K562 (cell line): ENCODE measurements around the gene PHF19. TPM values are rescaled to one million over a fixed set of nuclear protein-coding genes. Genes with fewer than 3 reads are reported as not detected.

Experiments used
- ATAC-seq: fragments of 200-7000 bp; cut with Tn5 transposase; 3 replicates; pipeline ENCODE4 v1.9.1; 2020; ENCODE audit warnings: moderate library complexity
- BruUV-seq: library from RNA; stranded (reverse); fragments of 400-500 nt; replicated peaks from 2 replicates; lab custom pipeline; 2021; lab: Mats Ljungman, UMichigan
- CTCF ChIA-PET: fragments of 300-600 bp; formaldehyde crosslinking; extraction: SDS; loops from one replicate; lab custom pipeline; 2021; ENCODE audit warnings: low intra/inter-chr PET ratio; lab: Yijun Ruan, JAX
- POLR2A ChIA-PET: fragments of 300-600, 350-650 bp; sonication (Branson Sonifier 250); formaldehyde crosslinking; extraction: SDS; loops from one replicate; lab custom pipeline; 2021; ENCODE audit warnings: antibody characterized with exemption, inconsistent platforms; lab: Yijun Ruan, JAX
- DNase-seq, 4 experiments: peaks; one replicate each; pipeline versions ENCODE4 v3.0.0 to v3.0.0-alpha.2; 2011 to 2018; ENCODE audit warnings: low spot score in 3 of 4, mixed read lengths in 3 of 4; ENCODE audit errors: extremely low read depth in 1 of 4
- FAIRE-seq: peaks from 2 replicates; lab custom pipeline; 2011; peaks lifted over from hg19 to GRCh38; lab: Jason Lieb, UNC
- H2AFZ ChIP-seq: 2 replicates; pipeline ENCODE4 v1.6.0; 2011; ENCODE audit warnings: low read depth, low read length, control low read depth, inconsistent platforms
- H3K27ac ChIP-seq: fragments of 200-600 bp; 3 replicates; pipeline ENCODE4 v1.8.0; 2011; ENCODE audit warnings: low read depth, mild to moderate bottlenecking, control low read depth, inconsistent platforms, low read length, moderate library complexity, mixed read lengths; ENCODE audit errors: extremely low read depth
- H3K27me3 ChIP-seq, 2 experiments: fragments of 300-600 bp in 1 of 2; 2 replicates in 1 of 2; 3 replicates in 1 of 2; pipeline versions ENCODE4 v1.6.0 to v1.8.0; 2011; ENCODE audit warnings: inconsistent platforms in 2 of 2, low read length in 2 of 2, mild to moderate bottlenecking in 1 of 2, mixed read lengths in 1 of 2, moderate library complexity in 1 of 2; ENCODE audit not compliant: control insufficient read depth in 2 of 2, insufficient read depth in 2 of 2
- H3K36me3 ChIP-seq: fragments of 300-600 bp; 3 replicates; pipeline ENCODE4 v1.8.0; 2011; ENCODE audit warnings: mild to moderate bottlenecking, low read length, inconsistent platforms; ENCODE audit not compliant: control insufficient read depth, insufficient read depth
- H3K4me1 ChIP-seq, 2 experiments: fragments of 200-600 bp in 1 of 2; replicated peaks in 1 of 2; 2 replicates in 1 of 2; 3 replicates in 1 of 2; pipeline versions ENCODE4 v1.5.1 to v1.8.0; 2011; ENCODE audit warnings: inconsistent platforms in 2 of 2, low read length in 2 of 2, mild to moderate bottlenecking in 1 of 2, mixed read lengths in 1 of 2, moderate library complexity in 1 of 2; ENCODE audit not compliant: control insufficient read depth in 2 of 2, insufficient read depth in 2 of 2
- H3K4me2 ChIP-seq: 2 replicates; pipeline ENCODE4 v1.6.1; 2011; ENCODE audit warnings: low read length, control low read depth, inconsistent platforms, mixed read lengths; ENCODE audit not compliant: insufficient read depth
- H3K4me3 ChIP-seq: fragments of 200-600 bp; sonication (generic), shearing (Covaris generic); 2 replicates; pipeline ENCODE4 v1.5.1; 2016; ENCODE audit warnings: control low read depth, inconsistent platforms
- H3K79me2 ChIP-seq: fragments of 200-600 bp; 3 replicates; pipeline ENCODE4 v1.8.0; 2011; ENCODE audit warnings: low read length, inconsistent platforms; ENCODE audit not compliant: control insufficient read depth, insufficient read depth
- H3K9ac ChIP-seq, 2 experiments: 2 replicates each; pipeline versions ENCODE4 v1.6.0 to v1.6.1; 2011; ENCODE audit warnings: low read depth in 2 of 2, low read length in 2 of 2, control low read depth in 1 of 2, inconsistent platforms in 1 of 2, mild to moderate bottlenecking in 1 of 2, mixed read lengths in 1 of 2; ENCODE audit not compliant: insufficient read depth in 1 of 2
- H3K9me1 ChIP-seq: one replicate; pipeline ENCODE4 v1.6.0; 2011; ENCODE audit warnings: inconsistent platforms, mild to moderate bottlenecking, low read length, moderate library complexity; ENCODE audit not compliant: control insufficient read depth, insufficient read depth
- H3K9me3 ChIP-seq: replicated peaks from 2 replicates; pipeline ENCODE4 v1.5.1; 2011; ENCODE audit warnings: low read depth, low read length, inconsistent platforms; ENCODE audit not compliant: control insufficient read depth, insufficient read depth
- H4K20me1 ChIP-seq: replicated peaks from 2 replicates; pipeline ENCODE4 v1.6.1; 2011; ENCODE audit warnings: low read length, inconsistent platforms, mixed read lengths; ENCODE audit not compliant: control insufficient read depth, insufficient read depth
- ERF ChIP-seq: fragments of 450-650 bp; formaldehyde crosslinking; IDR thresholded peaks from 2 replicates; pipeline ENCODE4 v1.4.0; 2020; ENCODE audit warnings: mild to moderate bottlenecking, mixed read lengths
- WGBS: fragments of 100-300 bp; shearing (Covaris generic); methylation state at CpG from one replicate; pipeline ENCODE4 v1.1.6; 2016; ENCODE audit warnings: low coverage, mixed read lengths; ENCODE audit not compliant: insufficient coverage; ENCODE audit errors: missing lambda C conversion rate; 5-methylcytosine and 5-hydroxymethylcytosine counted together
- in situ Hi-C: fragments of 300-500 bp; cut with MboI; formaldehyde crosslinking; loops from 4 replicates; pipeline ENCODE4 v1.15.0; 2018; ENCODE audit warnings: inconsistent platforms, mixed read lengths
- intact Hi-C: fragments of 100-400 bp; cut with micrococcal nuclease; formaldehyde crosslinking; loops from 2 replicates; pipeline ENCODE4 v1.14.2; 2022
- polyA plus RNA-seq, 8 experiments: library from polyadenylated mRNA; depleted of rRNA in 4 of 8; stranded (reverse) in 5 of 8; unstranded in 3 of 8; fragments of >200 nt; fragmentation: Nextera tagmentation in 2 of 8; fragmentation: Illumina TruSeq in 1 of 8; extraction: Ambion mirVana in 2 of 8; extraction: Trizol in 1 of 8; gene quantifications; 2 replicates each; pipeline versions ENCODE4 v1.2.1 to v1.2.3, GENCODE V29; 2011 to 2014; ENCODE audit warnings: inconsistent platforms in 1 of 8, missing spikeins in 1 of 8
- total RNA-seq, 7 experiments: library from RNA; depleted of rRNA in 6 of 7; stranded (reverse); fragments of >200 nt in 6 of 7; fragmentation: Illumina TruSeq in 2 of 7; extraction: Trizol in 2 of 7; gene quantifications; 2 replicates each; pipeline versions ENCODE4 v1.2.1 to v1.2.3, GENCODE V29; 2011 to 2021; ENCODE audit warnings: low replicate concordance in 1 of 7
- TF ChIP-seq, protein P1 (sequence below), 3 experiments: fragments of 200-800 bp in 1 of 3; fragments of 250-450 bp in 1 of 3; fragments of 450-650 bp in 1 of 3; sonication (Bioruptor Pico) in 1 of 3; sonication (Bioruptor generic) in 1 of 3; formaldehyde crosslinking in 1 of 3; IDR thresholded peaks; 2 replicates each; pipeline versions ENCODE4 v1.6.1 to v1.8.0; 2016 to 2022; ENCODE audit warnings: mild to moderate bottlenecking in 2 of 3, missing genetic modification characterization in 2 of 3, missing compliant biosample characterization in 1 of 3, moderate library complexity in 1 of 3
- TF ChIP-seq, protein P2 (sequence below), 2 experiments: fragments of 450-650 bp in 1 of 2; sonication (generic) in 1 of 2; formaldehyde crosslinking; conservative IDR thresholded peaks; 2 replicates each; pipeline versions ENCODE4 v1.4.0 to v1.8.1; 2020 to 2022; ENCODE audit warnings: mild to moderate bottlenecking in 1 of 2, missing genetic modification reagents in 1 of 2

PHF19 gene
- total and polyA plus RNA-seq, 9 of the 15 experiments (the other 6 are each of a cell fraction or from before 2014, with no cell fraction given), result 95.8 to 403 (median 255) TPM

DNA sequence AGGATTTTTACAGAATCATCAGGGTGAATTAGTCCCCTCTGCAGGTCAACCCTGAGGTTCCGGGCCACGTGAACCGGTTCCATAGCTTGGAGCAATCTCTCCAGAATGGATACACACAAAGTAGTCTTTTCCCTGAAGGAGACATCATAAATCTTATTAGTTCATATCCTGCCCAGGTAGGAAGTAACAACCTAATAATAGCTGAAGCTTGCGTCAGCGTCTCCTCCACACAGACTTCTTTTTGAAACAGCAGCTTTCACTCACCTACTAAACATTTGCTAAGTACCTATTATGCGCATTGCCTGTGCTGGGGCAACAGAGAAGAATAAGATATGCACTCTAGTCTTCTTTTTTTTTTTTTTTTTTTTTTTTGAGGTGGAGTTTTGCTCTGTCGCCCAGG is 43.7 kb downstream of the PHF19 start:
- no peak overlapping the region for H3K27ac ChIP-seq
- H3K4me2 ChIP-seq, result no peak overlapping the region
- FAIRE-seq (no peak), DNase-seq (no peak), ATAC-seq (no peak)
- WGBS, result 92% methylated on average over 7 of the region's 7 CpGs
- TF ChIP-seq, protein P1, sequence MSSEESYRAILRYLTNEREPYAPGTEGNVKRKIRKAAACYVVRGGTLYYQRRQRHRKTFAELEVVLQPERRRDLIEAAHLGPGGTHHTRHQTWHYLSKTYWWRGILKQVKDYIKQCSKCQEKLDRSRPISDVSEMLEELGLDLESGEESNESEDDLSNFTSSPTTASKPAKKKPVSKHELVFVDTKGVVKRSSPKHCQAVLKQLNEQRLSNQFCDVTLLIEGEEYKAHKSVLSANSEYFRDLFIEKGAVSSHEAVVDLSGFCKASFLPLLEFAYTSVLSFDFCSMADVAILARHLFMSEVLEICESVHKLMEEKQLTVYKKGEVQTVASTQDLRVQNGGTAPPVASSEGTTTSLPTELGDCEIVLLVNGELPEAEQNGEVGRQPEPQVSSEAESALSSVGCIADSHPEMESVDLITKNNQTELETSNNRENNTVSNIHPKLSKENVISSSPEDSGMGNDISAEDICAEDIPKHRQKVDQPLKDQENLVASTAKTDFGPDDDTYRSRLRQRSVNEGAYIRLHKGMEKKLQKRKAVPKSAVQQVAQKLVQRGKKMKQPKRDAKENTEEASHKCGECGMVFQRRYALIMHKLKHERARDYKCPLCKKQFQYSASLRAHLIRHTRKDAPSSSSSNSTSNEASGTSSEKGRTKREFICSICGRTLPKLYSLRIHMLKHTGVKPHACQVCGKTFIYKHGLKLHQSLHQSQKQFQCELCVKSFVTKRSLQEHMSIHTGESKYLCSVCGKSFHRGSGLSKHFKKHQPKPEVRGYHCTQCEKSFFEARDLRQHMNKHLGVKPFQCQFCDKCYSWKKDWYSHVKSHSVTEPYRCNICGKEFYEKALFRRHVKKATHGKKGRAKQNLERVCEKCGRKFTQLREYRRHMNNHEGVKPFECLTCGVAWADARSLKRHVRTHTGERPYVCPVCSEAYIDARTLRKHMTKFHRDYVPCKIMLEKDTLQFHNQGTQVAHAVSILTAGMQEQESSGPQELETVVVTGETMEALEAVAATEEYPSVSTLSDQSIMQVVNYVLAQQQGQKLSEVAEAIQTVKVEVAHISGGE (CRISPR knock-in tag; IDR thresholded peaks at IDR 0.05), result 0 out of 6 replicates have a peak, but pooled peaks of 1 of the 3 experiments have one; percentile 22
- 0 out of 2 replicates have a peak, but pooled peaks have one; percentile 44 for TF ChIP-seq ERF
- TF ChIP-seq, protein P2, sequence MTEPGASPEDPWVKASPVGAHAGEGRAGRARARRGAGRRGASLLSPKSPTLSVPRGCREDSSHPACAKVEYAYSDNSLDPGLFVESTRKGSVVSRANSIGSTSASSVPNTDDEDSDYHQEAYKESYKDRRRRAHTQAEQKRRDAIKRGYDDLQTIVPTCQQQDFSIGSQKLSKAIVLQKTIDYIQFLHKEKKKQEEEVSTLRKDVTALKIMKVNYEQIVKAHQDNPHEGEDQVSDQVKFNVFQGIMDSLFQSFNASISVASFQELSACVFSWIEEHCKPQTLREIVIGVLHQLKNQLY (CRISPR knock-in tag; conservative IDR thresholded peaks at IDR 0.05), result no peak
- BruUV-seq, result no TSS peak
- in situ Hi-C loops, result no loop called here
- no peak overlapping the region for H3K4me3 ChIP-seq
- POLR2A ChIA-PET, result interaction anchor here (0.6 to 3.1 kb wide), 17 partner anchors 9 to 1008 kb away, joined by 3 to 18 read pairs (median 5); partner anchors contain the start of genes FBXW2, PHF19 and PSMD5
- H2AFZ ChIP-seq, result no peak overlapping the region
- H3K9ac ChIP-seq, result no peak overlapping the region
- CTCF ChIA-PET, result no interaction called here
- H3K4me1 ChIP-seq, result peaks cover 0 to 6% of the 10 kb centered on the region in 2 experiments; a peak in 3 of 5 replicates
- H3K9me1 ChIP-seq, result no peaks in the 10 kb centered on the region
- H3K9me3 ChIP-seq, result no peaks in the 10 kb centered on the region
- peaks cover 33% of the 10 kb centered on the region for H3K79me2 ChIP-seq
- H3K36me3 ChIP-seq, result peaks cover 85% of the 10 kb centered on the region
- intact Hi-C loops, result no loop called here
- H3K27me3 ChIP-seq, result no peaks in the 10 kb centered on the region
- no peaks in the 10 kb centered on the region; the same call in 1 of the 2 replicates for H4K20me1 ChIP-seq
